Germinal center (tissue), 1 donor: Measurements from ENCODE around the gene PPRC1.

Source experiments
- DNase-seq: peaks from one replicate; pipeline ENCODE4 v3.0.0; 2012; ENCODE audit warnings: mixed read lengths, low spot score

PPRC1 gene

GRCh38 chr10:102117391-102118159 is 15.3 kb upstream of the PPRC1 start:
- DNase-seq: no peak

- peak; percentile 55 for DNase-seq
Observed at GRCh38 chr10:102118867-102119266, 14.0 kb upstream of the PPRC1 start.

- DNase-seq: peak; percentile 62
Observed at GRCh38 chr10:102119417-102120141, 13.3 kb upstream of the PPRC1 start.

GRCh38 chr10:102120142-102120990 is 12.5 kb upstream of the PPRC1 start, which contains the start of gene LDB1:
Gene LDB1, minus strand, starts transcription at chr10:102120368. Its CDS starts 258 bp downstream, at chr10:102120110.
- peak; percentile 80 for DNase-seq

GRCh38 chr10:102120991-102121738 is 11.7 kb upstream of the PPRC1 start:
- no peak for DNase-seq

GRCh38 chr10:102121739-102122372 is 11.0 kb upstream of the PPRC1 start:
- no peak for DNase-seq

GRCh38 chr10:102122450-102122849 is 10.4 kb upstream of the PPRC1 start:
- no peak for DNase-seq

- no peak for DNase-seq
Observed at GRCh38 chr10:102123223-102123622, 9.6 kb upstream of the PPRC1 start.

- DNase-seq: no peak
Observed at GRCh38 chr10:102131286-102132170, 1.3 kb upstream of the PPRC1 start.

- no peak for DNase-seq
Observed at GRCh38 chr10:102132193-102132562, 662 bp upstream of the PPRC1 start.

GRCh38 chr10:102133373-102134195 is 744 bp downstream of the PPRC1 start:
- DNase-seq: peak; percentile 59

- DNase-seq: no peak
Observed at GRCh38 chr10:102134416-102134815, 1.6 kb downstream of the PPRC1 start.

- no peak for DNase-seq
Observed at GRCh38 chr10:102135956-102136526, 3.2 kb downstream of the PPRC1 start.

- no peak for DNase-seq
Observed at GRCh38 chr10:102139281-102140110, 6.7 kb downstream of the PPRC1 start.

GRCh38 chr10:102140218-102140617 is 7.4 kb downstream of the PPRC1 start:
- DNase-seq: no peak

GRCh38 chr10:102140913-102141540 is 8.2 kb downstream of the PPRC1 start:
- DNase-seq: no peak

- DNase-seq: no peak
Observed at GRCh38 chr10:102141583-102142107, 8.8 kb downstream of the PPRC1 start.
